Measurements from ENCODE around the gene GMDS.
"Not testable (repeated sequence)": the region's sequence is repeated elsewhere in the genome, so short reads cannot be mapped to it uniquely, and the experiment has no call there.

GMDS gene

GRCh38 chr6:1870251-1870650 lies 375.2 kb downstream of the GMDS start:
- DNase-seq (ENCODE audit: low read depth in 2 of 3, low spot score in 1 of 3): no peak

GRCh38 chr6:1869769-1870168 lies 375.6 kb downstream of the GMDS start:
- DNase-seq (ENCODE audit: low read depth in 2 of 3, low spot score in 1 of 3): no peak

- no peak for DNase-seq (ENCODE audit: low read depth in 2 of 3, low spot score in 1 of 3)
These were observed 376.1 kb downstream of the GMDS start for GRCh38 chr6:1869308-1869707.

- DNase-seq (ENCODE audit: low read depth in 2 of 3, low spot score in 1 of 3): no peak
These were observed 376.7 kb downstream of the GMDS start for GRCh38 chr6:1868561-1869261.

- no peak for DNase-seq (ENCODE audit: low read depth in 2 of 3, low spot score in 1 of 3)
These were observed 378.2 kb downstream of the GMDS start for GRCh38 chr6:1867197-1867596.

- DNase-seq (ENCODE audit: low read depth in 2 of 3, low spot score in 1 of 3): no peak
These were observed 379.8 kb downstream of the GMDS start for GRCh38 chr6:1865585-1865984.

GRCh38 chr6:1864496-1864895 lies 380.9 kb downstream of the GMDS start:
- no peak for DNase-seq (ENCODE audit: low read depth in 2 of 3, low spot score in 1 of 3)

- DNase-seq (ENCODE audit: low read depth in 2 of 3, low spot score in 1 of 3): no peak
These were observed 383.0 kb downstream of the GMDS start for GRCh38 chr6:1862411-1862810.

GRCh38 chr6:1860756-1861348 lies 384.6 kb downstream of the GMDS start:
- no peak for DNase-seq (ENCODE audit: low read depth in 2 of 3, low spot score in 1 of 3)

GRCh38 chr6:1858859-1859258 lies 386.5 kb downstream of the GMDS start:
- DNase-seq (ENCODE audit: low read depth in 2 of 3, low spot score in 1 of 3): no peak

GRCh38 chr6:1858196-1858595 lies 387.2 kb downstream of the GMDS start:
- no peak for DNase-seq (ENCODE audit: low read depth in 2 of 3, low spot score in 1 of 3)

- DNase-seq (ENCODE audit: low read depth in 2 of 3, low spot score in 1 of 3): no peak
These were observed 389.0 kb downstream of the GMDS start for GRCh38 chr6:1856381-1856780.

GRCh38 chr6:1855890-1856289 lies 389.5 kb downstream of the GMDS start:
- no peak for DNase-seq (ENCODE audit: low read depth in 2 of 3, low spot score in 1 of 3)

GRCh38 chr6:1854296-1854695 lies 391.1 kb downstream of the GMDS start:
- DNase-seq (ENCODE audit: low read depth in 2 of 3, low spot score in 1 of 3): no peak

GRCh38 chr6:1853761-1854160 lies 391.6 kb downstream of the GMDS start:
- no peak for DNase-seq (ENCODE audit: low read depth in 2 of 3, low spot score in 1 of 3)

GRCh38 chr6:1851681-1852456 lies 393.5 kb downstream of the GMDS start:
- no peak for DNase-seq (ENCODE audit: low read depth in 2 of 3, low spot score in 1 of 3)

GRCh38 chr6:1850840-1851157 lies 394.6 kb downstream of the GMDS start:
- no peak for DNase-seq (ENCODE audit: low read depth in 2 of 3, low spot score in 1 of 3)

- DNase-seq (ENCODE audit: low read depth in 2 of 3, low spot score in 1 of 3): no peak
These were observed 395.1 kb downstream of the GMDS start for GRCh38 chr6:1850121-1850839.

GRCh38 chr6:1849691-1850090 lies 395.7 kb downstream of the GMDS start:
- DNase-seq (ENCODE audit: low read depth in 2 of 3, low spot score in 1 of 3): no peak

GRCh38 chr6:1848752-1849151 lies 396.7 kb downstream of the GMDS start:
- no peak for DNase-seq (ENCODE audit: low read depth in 2 of 3, low spot score in 1 of 3)

GRCh38 chr6:1846611-1847010 lies 398.8 kb downstream of the GMDS start:
- no peak for DNase-seq (ENCODE audit: low read depth in 2 of 3, low spot score in 1 of 3)

- DNase-seq (ENCODE audit: low read depth in 2 of 3, low spot score in 1 of 3): not testable (repeated sequence)
These were observed 399.9 kb downstream of the GMDS start for GRCh38 chr6:1845543-1845942.

Data from stimulated activated CD4-positive, alpha-beta T cell treated with anti-CD3 and anti-CD28 coated beads, Interleukin-12 subunit alpha, Interleukin-12 subunit beta, amount 100 ng/mL, for 48 hours (primary cell).